GM12891 (cell line): ENCODE measurements around the gene GRHL1.

ENCODE experiments used
- PAX5 ChIP-seq: IDR thresholded peaks from 2 replicates; pipeline ENCODE4 v1.6.1; 2011; ENCODE audit warnings: low read length, moderate library complexity, mild to moderate bottlenecking; ENCODE audit not compliant: insufficient read depth, severe bottlenecking
- POLR2A ChIP-seq: IDR thresholded peaks from 2 replicates; pipeline ENCODE4 v1.6.1; 2011; ENCODE audit warnings: low read depth, low read length, control low read depth
- POLR2AphosphoS5 ChIP-seq: IDR thresholded peaks from 2 replicates; pipeline ENCODE4 v1.6.1; 2011; ENCODE audit warnings: low read depth, low read length, control low read depth
- SPI1 ChIP-seq: IDR thresholded peaks from 2 replicates; pipeline ENCODE4 v1.6.1; 2011; ENCODE audit warnings: low read depth, low read length, control low read depth
- TAF1 ChIP-seq: IDR thresholded peaks from 2 replicates; pipeline ENCODE4 v1.6.1; 2011; ENCODE audit warnings: low read depth, low read length, control low read depth

DNA sequence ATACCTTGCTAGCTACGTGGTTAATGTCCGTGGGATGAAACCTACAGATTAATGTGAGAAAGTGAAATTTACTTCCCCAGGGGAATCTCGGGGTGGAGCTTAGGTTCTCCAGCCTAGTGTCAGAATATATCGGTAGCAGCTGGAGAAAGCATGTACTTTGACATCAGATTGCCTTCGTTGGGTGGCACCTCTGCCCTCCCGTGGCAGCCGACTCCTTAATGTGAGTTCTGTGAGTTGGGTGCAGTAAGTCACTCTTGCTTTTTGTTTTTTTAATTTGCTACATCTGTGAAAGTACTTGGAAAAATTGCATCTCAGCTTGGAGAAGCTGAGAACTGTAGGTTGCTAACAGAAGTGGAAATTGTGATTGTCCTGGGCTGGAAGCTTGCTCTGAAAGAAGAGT, 95.4 kb downstream of the GRHL1 start:
- no peak for TF ChIP-seq POLR2AphosphoS5
- TF ChIP-seq POLR2A: no peak
- no peak for TF ChIP-seq PAX5
- TF ChIP-seq TAF1: no peak
- TF ChIP-seq SPI1: no peak
